ENCODE data around the gene CAMKMT. TPM values are rescaled to one million over a fixed set of nuclear protein-coding genes. Genes with fewer than 3 reads are reported as not detected.

Gene CAMKMT
- total RNA-seq, 4 donors from 2014 or later, result 6.0 to 15.3 (median 10.7) TPM

DNA sequence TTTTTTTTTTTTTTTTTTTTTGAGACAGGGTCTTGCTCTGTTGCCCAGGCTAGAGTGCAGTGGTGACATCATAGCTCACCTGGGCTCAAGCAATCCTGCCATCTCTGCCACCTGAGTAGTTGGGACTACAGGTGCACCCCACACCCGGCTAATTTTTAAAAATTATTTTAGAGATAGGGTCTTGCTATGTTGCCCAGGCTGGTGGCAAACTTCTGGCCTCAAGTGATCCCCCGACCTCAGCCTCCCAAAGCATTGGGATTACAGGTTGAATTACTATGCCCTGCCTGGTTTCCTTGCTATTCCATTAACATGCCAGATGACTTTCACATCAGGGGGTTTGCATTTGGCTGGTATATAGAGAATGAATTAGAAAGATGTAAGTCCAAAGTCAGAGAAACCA, 253.2 kb downstream of the CAMKMT start:
- H3K36me3 ChIP-seq, result no peaks in the 10 kb centered on the region
- DNase-seq (ENCODE audit: low spot score in 2 of 2), result no peak
- no peaks in the 10 kb centered on the region for H3K27me3 ChIP-seq
- H3K27ac ChIP-seq, result no peak overlapping the region
- no peaks in the 10 kb centered on the region for H3K9me3 ChIP-seq
- 100% methylated on average over 2 of the region's 2 CpGs for WGBS
- no peak overlapping the region for H3K4me3 ChIP-seq
- no peaks in the 10 kb centered on the region for H3K4me1 ChIP-seq
- TF ChIP-seq EP300 (IDR thresholded peaks at IDR 0.05) (no peak), POLR2A (IDR thresholded peaks at IDR 0.05) (no peak), POLR2AphosphoS5 (IDR thresholded peaks at IDR 0.05) (no peak)
- TF ChIP-seq, protein P1, sequence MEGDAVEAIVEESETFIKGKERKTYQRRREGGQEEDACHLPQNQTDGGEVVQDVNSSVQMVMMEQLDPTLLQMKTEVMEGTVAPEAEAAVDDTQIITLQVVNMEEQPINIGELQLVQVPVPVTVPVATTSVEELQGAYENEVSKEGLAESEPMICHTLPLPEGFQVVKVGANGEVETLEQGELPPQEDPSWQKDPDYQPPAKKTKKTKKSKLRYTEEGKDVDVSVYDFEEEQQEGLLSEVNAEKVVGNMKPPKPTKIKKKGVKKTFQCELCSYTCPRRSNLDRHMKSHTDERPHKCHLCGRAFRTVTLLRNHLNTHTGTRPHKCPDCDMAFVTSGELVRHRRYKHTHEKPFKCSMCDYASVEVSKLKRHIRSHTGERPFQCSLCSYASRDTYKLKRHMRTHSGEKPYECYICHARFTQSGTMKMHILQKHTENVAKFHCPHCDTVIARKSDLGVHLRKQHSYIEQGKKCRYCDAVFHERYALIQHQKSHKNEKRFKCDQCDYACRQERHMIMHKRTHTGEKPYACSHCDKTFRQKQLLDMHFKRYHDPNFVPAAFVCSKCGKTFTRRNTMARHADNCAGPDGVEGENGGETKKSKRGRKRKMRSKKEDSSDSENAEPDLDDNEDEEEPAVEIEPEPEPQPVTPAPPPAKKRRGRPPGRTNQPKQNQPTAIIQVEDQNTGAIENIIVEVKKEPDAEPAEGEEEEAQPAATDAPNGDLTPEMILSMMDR (IDR thresholded peaks at IDR 0.05), result no peak

DNA sequence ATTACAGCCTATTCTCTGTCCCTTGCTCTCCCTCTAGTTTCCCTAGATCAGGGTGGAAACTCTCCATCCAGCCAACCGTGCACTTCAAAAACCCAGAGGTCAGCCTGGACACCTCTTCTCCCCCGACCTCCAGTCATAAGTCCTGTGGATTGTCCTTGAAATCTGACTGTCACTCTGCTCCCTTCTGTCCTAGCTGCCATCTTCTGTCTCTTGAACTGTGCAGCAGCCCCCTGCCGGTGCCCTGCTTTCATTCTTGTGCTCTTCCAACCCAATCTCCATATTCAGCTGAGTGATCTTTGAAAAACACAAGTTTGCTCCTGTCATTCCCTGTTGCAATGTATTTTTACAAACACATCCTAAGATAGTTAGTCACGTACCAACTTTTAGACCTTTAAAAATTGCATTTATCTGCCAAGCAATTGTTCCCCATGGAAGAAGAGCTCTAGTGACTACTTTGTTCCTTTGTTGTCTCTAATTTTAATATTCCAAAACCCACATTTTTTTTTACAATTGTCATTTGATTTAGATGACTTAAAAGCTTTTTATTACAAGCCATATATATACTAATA, 254.3 kb downstream of the CAMKMT start:
- Histone ChIP-seq H3K27ac (no peak overlapping the region), H3K36me3 (no peaks in the 10 kb centered on the region), H3K9me3 (no peaks in the 10 kb centered on the region), H3K27me3 (no peaks in the 10 kb centered on the region), H3K4me1 (no peaks in the 10 kb centered on the region), H3K4me3 (no peak overlapping the region)
- 80% methylated on average over 4 of the region's 4 CpGs for WGBS
- DNase-seq (ENCODE audit: low spot score in 2 of 2), result no peak
- TF ChIP-seq POLR2A (IDR thresholded peaks at IDR 0.05) (no peak), POLR2AphosphoS5 (IDR thresholded peaks at IDR 0.05) (no peak), EP300 (IDR thresholded peaks at IDR 0.05) (no peak)
- TF ChIP-seq, protein P1 (IDR thresholded peaks at IDR 0.05), result no peak

DNA sequence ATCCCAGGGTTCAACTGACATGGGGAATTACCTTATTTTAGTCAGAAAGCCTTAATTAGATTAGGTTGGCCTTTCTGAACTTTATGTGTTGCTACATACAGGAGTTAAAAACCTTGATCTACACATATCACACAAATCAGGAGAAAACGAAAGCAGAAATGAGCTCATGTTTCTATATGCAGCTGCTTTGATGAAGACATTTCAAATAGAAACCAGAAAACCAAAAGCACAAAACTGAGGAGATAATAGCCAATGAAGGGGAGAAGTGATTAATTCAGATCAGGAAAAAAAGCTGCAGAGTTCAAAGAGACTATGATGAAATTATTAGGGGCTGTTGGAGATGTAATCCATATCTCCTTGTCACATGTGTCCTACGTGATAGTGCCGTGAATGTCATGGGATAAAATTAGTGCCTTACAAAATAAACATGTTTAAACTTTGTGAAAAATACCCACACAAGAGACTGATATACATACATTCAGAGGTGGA, 255.0 kb downstream of the CAMKMT start:
- no peak for DNase-seq (ENCODE audit: low spot score in 2 of 2)

DNA sequence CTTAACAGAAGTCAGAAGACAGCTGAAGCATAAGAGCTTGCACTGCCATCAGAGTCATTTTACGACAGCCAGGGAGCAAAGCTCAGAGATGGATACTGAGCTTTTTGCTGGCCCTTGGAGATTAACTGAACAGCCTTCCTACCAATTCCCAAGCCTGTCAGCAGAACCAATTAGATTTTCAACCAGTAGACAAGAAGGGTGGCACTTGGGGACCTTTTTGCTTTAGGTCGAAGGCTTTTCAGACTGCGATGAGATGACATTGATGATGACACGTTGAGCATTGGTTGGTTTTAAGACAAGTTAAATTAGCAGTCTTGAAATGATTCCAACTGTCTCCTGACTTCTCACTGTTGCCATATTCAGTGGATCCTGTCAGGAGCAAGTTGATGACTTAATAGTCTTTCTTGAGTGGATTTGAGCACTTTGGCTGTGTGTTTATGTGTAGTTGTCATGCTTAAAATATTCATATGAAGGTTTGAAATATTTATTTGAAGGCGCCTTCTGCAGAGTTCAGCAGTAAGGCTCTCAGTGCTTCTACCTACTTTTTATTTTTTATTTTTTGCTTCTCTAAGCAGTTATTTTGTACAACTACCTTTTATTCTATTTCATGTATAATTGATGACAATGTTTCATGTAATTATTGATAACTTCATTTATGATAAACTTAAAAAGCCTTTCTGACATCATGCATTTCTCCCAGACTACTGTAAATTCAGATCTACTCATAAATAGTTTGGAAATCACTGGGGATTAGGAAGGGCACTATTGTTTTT, 256.7 kb downstream of the CAMKMT start:
- WGBS, result 76% methylated on average over 5 of the region's 5 CpGs
- TF ChIP-seq, protein P1 (IDR thresholded peaks at IDR 0.05), result no peak
- TF ChIP-seq POLR2A (IDR thresholded peaks at IDR 0.05) (no peak), POLR2AphosphoS5 (IDR thresholded peaks at IDR 0.05) (no peak), EP300 (IDR thresholded peaks at IDR 0.05) (no peak)
- H3K27me3 ChIP-seq, result no peaks in the 10 kb centered on the region

More for the DNA sequence above, 255.0 kb downstream of the CAMKMT start:
- TF ChIP-seq POLR2AphosphoS5 (IDR thresholded peaks at IDR 0.05), result no peak
- TF ChIP-seq, protein P1 (IDR thresholded peaks at IDR 0.05), result no peak
- no peak for TF ChIP-seq POLR2A (IDR thresholded peaks at IDR 0.05)
- TF ChIP-seq EP300 (IDR thresholded peaks at IDR 0.05), result no peak
- no peaks in the 10 kb centered on the region for H3K27me3 ChIP-seq
- H3K4me3 ChIP-seq, result no peak overlapping the region
- no peaks in the 10 kb centered on the region for H3K9me3 ChIP-seq
- H3K4me1 ChIP-seq, result no peaks in the 10 kb centered on the region
- H3K36me3 ChIP-seq, result no peaks in the 10 kb centered on the region
- H3K27ac ChIP-seq, result no peak overlapping the region
- WGBS, result 52% methylated on average over 3 of the region's 3 CpGs

More for the DNA sequence above, 256.7 kb downstream of the CAMKMT start:
- DNase-seq (ENCODE audit: low spot score in 2 of 2), result no peak
- H3K4me3 ChIP-seq, result no peak overlapping the region
- H3K4me1 ChIP-seq, result no peaks in the 10 kb centered on the region
- H3K27ac ChIP-seq, result no peak overlapping the region
- H3K36me3 ChIP-seq, result no peaks in the 10 kb centered on the region
- no peaks in the 10 kb centered on the region for H3K9me3 ChIP-seq
